C1 segment of cervical spinal cord (tissue), 14 donors: ENCODE data around the gene MPP3.
A peak's percentile ranks its signal among the peaks of the same experiment; 100 is the strongest.
"Not testable (repeated sequence)": the region's sequence is repeated elsewhere in the genome, so short reads cannot be mapped to it uniquely, and the experiment has no call there.

Experiments
- DNase-seq, 14 donors: peaks; one replicate each; lab custom pipeline; 2025; lab: John Stamatoyannopoulos, UW

Gene MPP3

DNA sequence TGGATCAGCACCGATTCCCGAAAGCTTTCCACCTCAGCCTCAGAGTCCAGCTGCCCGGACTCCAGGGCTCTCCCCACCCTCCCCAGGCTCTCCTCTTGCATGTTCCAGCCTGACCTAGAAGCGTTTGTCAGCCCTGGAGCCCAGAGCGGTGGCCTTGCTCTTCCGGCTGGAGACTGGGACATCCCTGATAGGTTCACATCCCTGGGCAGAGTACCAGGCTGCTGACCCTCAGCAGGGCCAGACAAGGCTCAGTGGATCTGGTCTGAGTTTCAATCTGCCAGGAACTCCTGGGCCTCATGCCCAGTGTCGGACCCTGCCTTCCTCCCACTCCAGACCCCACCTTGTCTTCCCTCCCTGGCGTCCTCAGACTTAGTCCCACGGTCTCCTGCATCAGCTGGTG, 29.0 kb upstream of the MPP3 start:
- no peak for DNase-seq

- DNase-seq, result peak in 8 of 14 donors; percentile 6 to 58 (median 18)
Observed at GRCh38 chr17:43860927-43861622, 28.1 kb upstream of the MPP3 start.

DNA sequence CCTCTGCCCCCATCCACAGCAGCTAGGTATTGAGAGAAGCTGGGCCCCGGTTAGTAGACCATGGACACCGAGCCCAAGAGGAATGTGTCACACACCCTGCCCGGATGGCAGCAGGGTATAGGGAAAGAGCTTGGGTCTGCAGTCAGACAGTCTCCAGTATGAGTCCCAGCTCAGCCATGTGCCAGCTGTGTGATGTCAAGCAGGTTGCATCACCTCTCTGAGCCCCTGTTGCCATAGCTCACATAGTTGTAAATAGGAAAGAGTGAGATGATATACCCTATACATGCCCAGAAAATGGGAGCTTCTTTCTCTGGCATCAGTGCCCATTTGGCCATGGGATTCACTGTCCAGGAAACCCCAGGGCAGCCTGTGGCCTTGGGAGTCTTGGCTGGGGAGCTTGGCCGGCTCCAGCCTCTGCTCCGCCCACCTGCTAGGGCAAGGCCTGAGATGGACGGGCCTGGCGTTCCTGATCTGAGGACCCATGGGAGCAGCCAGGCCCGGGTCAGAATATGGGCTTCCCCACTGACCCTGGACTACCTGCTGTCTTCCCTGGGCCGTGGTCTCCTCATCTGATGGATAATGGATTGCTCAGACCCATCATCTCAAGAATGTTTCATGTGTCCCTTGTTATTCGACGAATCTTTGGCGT, 27.3 kb upstream of the MPP3 start:
- no peak for DNase-seq

DNA sequence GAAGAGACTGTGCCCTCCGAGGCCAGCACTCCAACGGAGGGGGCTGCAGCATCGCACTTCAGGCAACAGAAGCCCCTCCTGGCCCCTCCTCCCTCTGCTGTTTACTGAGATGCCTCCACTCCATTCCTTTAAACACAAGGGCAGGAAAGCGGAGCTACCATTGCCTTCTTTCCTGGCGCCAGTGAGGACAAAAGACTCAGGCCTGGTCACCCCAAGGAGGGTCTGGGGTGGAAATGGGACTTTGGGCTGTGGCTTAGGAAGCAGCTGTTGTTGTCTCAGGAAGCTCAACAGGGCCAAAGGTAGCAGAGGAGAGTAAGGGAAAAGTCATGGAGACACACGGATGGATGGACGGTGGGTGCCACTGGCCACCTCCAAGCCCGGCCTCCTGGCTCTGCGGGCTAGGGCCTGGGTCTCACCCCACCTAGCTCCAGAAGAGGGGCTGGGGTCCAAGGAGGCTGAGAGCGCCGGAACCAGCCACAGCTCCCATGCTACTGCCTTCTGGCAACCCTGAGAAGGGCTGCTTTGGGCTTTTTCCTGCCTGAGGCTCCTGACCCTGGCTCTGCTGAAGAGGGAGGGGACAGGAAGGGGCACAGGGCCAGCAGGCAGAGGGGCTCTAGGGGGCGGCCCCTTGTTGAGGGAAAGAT, 25.1 kb upstream of the MPP3 start:
- no peak for DNase-seq

GRCh38 chr17:43857141-43857540, 24.2 kb upstream of the MPP3 start:
- no peak for DNase-seq

- DNase-seq, result no peak
Observed at GRCh38 chr17:43856141-43856540, 23.2 kb upstream of the MPP3 start.

GRCh38 chr17:43855061-43855460, 22.1 kb upstream of the MPP3 start:
- no peak for DNase-seq

GRCh38 chr17:43854498-43854897, 21.6 kb upstream of the MPP3 start:
- no peak for DNase-seq

GRCh38 chr17:43853546-43853945, 20.6 kb upstream of the MPP3 start:
- no peak for DNase-seq

- no peak for DNase-seq
Observed at GRCh38 chr17:43852571-43852970, 19.6 kb upstream of the MPP3 start.

DNA sequence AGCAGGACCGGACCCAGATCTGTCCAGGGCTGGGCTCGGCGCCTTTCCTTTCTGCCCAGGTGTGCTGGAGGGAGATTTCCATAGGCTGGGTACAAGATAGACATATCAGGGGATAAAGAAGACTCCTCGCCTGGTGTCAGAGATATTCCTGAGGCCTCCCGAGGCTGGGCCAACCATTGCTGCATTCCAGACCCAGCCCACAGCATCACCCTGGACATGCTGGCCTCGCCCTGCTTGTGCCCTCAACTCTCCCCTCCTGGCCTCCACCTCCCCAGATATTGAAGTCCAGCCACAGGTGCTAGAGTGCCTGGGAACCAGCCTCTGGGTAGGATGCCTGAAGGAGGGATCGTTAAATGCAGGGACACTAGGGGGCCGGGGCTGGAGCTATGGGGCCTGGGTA, 16.2 kb upstream of the MPP3 start:
- DNase-seq, result no peak

GRCh38 chr17:43848601-43849000, 15.7 kb upstream of the MPP3 start:
- DNase-seq, result no peak

DNA sequence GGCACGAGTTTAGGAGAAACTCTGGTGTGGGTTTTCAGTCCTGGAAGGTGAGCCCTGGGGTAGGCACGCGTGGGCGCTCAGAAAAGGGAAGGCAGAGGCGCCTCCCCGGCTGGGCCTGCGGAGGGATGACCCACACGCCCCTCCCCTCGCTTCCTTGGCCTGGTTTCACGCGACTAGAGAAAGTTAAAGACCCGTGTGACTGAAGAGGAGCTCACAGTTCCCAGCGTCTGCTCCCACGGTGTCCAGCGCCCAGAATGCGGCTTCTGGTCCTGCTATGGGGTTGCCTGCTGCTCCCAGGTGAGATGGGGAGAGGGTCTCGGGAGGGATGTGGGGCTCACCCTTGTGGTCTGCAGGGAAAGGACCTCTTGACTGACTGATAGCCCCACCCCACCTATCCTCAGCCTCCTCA, 14.0 kb upstream of the MPP3 start, which contains the start of gene CD300LG:
Gene CD300LG, plus strand, starts transcription at position 214 of the 409 bp plus-strand sequence. Its CDS starts 41 bp downstream, at position 255.
- DNase-seq, result no peak

- peak in 12 of 14 donors; percentile 7 to 82 (median 60) for DNase-seq
Observed at GRCh38 chr17:43846221-43846712, 13.3 kb upstream of the MPP3 start.

DNA sequence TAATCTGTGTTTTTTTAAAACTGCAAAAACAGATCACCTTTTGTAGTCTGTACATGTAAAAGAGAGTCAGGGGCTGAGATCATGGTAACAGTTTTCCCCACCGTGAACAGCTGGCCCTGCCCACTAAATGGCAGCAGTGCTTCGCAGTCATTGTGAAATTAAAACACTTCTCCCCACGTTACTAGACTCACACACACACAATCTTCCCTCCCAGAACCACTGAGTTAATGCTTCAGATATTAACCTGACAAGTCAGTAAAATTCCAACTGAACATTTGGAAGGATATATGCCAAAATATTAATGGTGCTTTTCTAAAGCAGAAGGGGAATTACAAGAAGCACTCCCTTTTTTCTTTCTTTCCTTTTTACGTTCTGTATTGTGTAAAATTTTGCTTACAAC, 12.8 kb upstream of the MPP3 start:
- DNase-seq, result no peak

GRCh38 chr17:43844241-43844640, 11.3 kb upstream of the MPP3 start:
- no peak for DNase-seq

DNA sequence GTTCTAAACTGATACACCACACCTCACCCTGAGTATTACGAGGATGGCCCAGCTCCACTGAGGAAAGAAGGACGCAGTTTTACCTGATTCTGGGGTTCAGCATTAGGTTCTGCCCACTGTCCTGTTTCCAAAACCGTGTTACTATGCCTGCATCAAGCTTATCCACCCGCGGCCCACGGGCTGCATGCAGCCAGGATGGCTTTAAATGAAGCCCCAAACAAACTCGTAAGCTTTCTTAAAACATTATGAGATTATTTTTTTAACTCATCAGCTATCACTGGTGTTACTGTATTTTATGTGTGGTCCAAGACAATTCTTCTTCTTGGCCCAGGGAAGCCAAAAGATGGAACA, 10.0 kb upstream of the MPP3 start:
- no peak for DNase-seq

DNA sequence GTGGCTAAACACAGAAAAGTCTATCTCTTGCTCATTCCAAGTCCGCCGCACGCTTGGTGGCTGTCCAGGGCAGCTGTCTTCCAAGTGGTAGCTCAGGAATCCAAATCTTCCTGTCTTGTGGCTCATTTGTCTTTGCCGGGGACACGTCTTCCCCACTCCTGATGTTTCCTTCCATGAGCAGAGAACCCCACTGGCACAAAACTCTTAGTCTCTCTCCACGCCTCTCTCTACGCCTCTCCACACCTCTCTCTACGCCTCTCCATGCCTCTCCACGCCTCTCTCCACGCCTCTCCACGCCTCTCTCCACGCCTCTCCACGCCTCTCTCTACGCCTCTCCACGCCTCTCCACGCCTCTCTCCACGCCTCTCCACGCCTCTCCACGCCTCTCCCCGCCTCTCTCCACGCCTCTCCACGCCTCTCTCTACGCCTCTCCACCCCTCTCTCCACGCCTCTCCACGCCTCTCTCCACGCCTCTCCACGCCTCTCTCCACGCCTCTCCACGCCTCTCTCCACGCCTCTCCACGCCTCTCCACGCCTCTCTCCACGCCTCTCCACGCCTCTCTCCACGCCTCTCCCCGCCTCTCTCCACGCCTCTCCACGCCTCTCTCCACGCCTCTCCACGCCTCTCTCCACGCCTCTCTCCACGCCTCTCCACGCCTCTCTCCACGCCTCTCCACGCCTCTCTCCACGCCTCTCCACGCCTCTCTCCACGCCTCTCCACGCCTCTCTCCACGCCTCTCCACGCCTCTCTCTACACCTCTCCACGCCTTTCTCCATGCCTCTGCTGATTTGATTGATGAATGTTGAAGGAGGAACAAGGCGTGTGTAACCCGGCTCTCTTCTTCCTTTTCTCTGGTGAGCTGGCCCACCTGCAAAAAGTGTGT, 9.4 kb upstream of the MPP3 start:
- not testable (repeated sequence) for DNase-seq

- no peak for DNase-seq
Observed at GRCh38 chr17:43841282-43841681, 8.3 kb upstream of the MPP3 start.

GRCh38 chr17:43840814-43841213, 7.9 kb upstream of the MPP3 start:
- DNase-seq, result no peak

DNA sequence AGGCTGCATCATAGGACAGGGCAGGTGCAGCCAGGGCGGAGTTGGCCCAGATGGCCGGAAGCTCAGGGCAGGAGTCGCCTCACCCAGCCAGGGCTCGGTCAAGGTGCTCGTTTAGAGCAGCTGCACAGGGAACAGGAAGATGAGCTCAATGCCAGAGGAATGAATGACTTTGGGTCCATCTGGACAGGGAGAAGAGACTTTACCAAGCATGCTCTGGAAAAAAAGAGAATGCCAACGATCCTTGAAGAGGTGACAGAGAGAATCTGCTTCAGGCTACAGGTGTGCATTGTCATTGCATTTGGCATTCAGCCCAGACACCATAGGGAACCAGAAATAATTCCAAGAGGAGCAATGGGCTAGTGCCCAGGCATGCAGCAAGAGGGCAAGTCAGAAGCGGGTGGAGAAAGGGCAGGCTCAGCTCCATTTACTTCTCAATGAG, 6.7 kb upstream of the MPP3 start:
- peak in 3 of 14 donors; percentile 53 to 98 (median 68) for DNase-seq

DNA sequence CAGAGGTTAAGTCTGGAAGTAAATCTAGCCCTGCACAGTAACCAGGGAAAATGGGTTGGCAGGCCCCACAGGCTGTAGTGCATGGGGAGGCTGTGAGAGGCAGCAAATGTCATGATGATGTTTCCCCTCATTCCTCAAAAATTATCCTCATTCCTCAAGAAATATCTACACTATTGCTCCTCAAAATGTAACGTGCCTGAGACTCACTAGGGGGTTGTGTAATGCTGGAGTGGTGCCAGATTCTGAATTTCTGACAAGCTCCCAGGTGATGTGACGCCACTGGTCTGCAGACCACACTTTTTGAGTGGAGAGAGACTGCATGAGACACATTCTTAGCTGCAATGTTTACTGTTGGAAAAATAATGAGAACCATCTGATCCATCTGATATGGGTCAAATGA, 1.2 kb upstream of the MPP3 start:
- DNase-seq, result no peak
